Measurements from ENCODE around the gene APOB. TPM values are rescaled to one million over a fixed set of nuclear protein-coding genes. Genes with fewer than 3 reads are reported as not detected.

The APOB gene
- total RNA-seq, 3 donors from 2014 or later (not counting 1 experiment from before 2014, with no cell fraction given): not detected

- H3K27me3 ChIP-seq (ENCODE audit: control insufficient read depth, insufficient read depth, low read length): no peaks in the 10 kb centered on the region
- TF ChIP-seq, protein P1, sequence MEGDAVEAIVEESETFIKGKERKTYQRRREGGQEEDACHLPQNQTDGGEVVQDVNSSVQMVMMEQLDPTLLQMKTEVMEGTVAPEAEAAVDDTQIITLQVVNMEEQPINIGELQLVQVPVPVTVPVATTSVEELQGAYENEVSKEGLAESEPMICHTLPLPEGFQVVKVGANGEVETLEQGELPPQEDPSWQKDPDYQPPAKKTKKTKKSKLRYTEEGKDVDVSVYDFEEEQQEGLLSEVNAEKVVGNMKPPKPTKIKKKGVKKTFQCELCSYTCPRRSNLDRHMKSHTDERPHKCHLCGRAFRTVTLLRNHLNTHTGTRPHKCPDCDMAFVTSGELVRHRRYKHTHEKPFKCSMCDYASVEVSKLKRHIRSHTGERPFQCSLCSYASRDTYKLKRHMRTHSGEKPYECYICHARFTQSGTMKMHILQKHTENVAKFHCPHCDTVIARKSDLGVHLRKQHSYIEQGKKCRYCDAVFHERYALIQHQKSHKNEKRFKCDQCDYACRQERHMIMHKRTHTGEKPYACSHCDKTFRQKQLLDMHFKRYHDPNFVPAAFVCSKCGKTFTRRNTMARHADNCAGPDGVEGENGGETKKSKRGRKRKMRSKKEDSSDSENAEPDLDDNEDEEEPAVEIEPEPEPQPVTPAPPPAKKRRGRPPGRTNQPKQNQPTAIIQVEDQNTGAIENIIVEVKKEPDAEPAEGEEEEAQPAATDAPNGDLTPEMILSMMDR (IDR thresholded peaks at IDR 0.05): no peak
- intact Hi-C loops (cut with micrococcal nuclease): no loop called here
- no peaks in the 10 kb centered on the region for H3K36me3 Mint-ChIP-seq
- H3K4me1 Mint-ChIP-seq: no peaks in the 10 kb centered on the region
- no peaks in the 10 kb centered on the region for H3K9me3 ChIP-seq (ENCODE audit: control insufficient read depth, insufficient read depth, low read length)
- no peaks in the 10 kb centered on the region for H3K36me3 ChIP-seq (ENCODE audit: control insufficient read depth, insufficient read depth, low read length)
- no peak for DNase-seq
- no peak overlapping the region for H3K27ac ChIP-seq (ENCODE audit: low read length)
- no peak overlapping the region for H3K4me3 ChIP-seq (ENCODE audit: low read length)
- WGBS (ENCODE audit: insufficient coverage): 86% methylated on average over 5 of the region's 5 CpGs
- no peak overlapping the region for H3K4me3 Mint-ChIP-seq
- no peaks in the 10 kb centered on the region for H3K9me3 Mint-ChIP-seq
- H3K27me3 Mint-ChIP-seq (ENCODE audit: low read depth in 2 of 2): peaks cover 0 to 8% of the 10 kb centered on the region in 2 donors
- H3K27ac Mint-ChIP-seq: no peak overlapping the region
- no peak for ATAC-seq
- H3K4me1 ChIP-seq (ENCODE audit: control insufficient read depth, insufficient read depth, low read length): no peaks in the 10 kb centered on the region
These were observed 19.7 kb downstream of the APOB start for GRCh38 chr2:21024198-21024597.

DNA sequence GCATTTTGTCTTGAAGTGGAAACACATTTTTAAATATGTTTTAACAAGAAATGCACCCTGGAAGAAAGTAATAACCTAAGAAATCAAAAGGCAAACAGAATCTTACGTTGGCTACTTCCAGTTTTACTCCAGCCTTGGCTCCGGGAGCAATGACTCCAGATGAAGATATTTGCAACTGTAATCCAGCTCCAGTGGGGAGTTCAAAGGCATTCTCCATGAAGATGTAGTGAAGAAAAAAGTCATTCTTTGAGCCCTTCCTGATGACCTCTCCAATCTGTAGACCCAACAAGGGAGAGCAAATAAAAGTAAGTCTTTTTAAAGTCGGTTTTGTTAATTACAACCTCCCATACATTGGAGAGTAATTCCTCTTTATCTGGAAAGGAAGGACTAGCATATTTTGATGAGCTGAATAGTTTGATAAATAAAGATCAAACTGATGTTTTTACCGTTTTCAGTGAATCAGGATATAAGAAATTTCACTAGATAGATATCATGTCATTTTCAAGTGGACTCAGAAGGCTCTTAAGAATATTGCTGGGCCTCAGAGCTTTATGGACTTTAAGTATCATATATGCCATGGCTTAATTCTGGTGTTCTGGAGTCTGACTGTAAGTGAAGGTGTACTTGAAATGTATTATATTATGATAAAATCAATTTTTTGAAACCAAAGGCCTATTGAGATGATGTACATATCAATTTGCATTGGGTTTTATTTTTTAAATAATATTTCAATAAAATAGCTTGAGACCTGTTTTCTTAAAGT, 20.3 kb downstream of the APOB start:
- H3K9me3 ChIP-seq (ENCODE audit: control insufficient read depth, insufficient read depth, low read length): no peaks in the 10 kb centered on the region
- no peaks in the 10 kb centered on the region for H3K36me3 ChIP-seq (ENCODE audit: control insufficient read depth, insufficient read depth, low read length)
- DNase-seq: no peak
- ATAC-seq: no peak
- H3K27me3 ChIP-seq (ENCODE audit: control insufficient read depth, insufficient read depth, low read length): no peaks in the 10 kb centered on the region
- intact Hi-C loops (cut with micrococcal nuclease): no loop called here
- H3K9me3 Mint-ChIP-seq: no peaks in the 10 kb centered on the region
- no peaks in the 10 kb centered on the region for H3K4me1 ChIP-seq (ENCODE audit: control insufficient read depth, insufficient read depth, low read length)
- no peak overlapping the region for H3K27ac Mint-ChIP-seq
- TF ChIP-seq, protein P1 (IDR thresholded peaks at IDR 0.05): no peak
- peaks cover under 1 to 5% of the 10 kb centered on the region in 2 donors for H3K27me3 Mint-ChIP-seq (ENCODE audit: low read depth in 2 of 2)
- H3K4me1 Mint-ChIP-seq: no peaks in the 10 kb centered on the region
- H3K4me3 ChIP-seq (ENCODE audit: low read length): no peak overlapping the region
- 87% methylated on average over 3 of the region's 4 CpGs for WGBS (ENCODE audit: insufficient coverage)
- H3K4me3 Mint-ChIP-seq: no peak overlapping the region
- no peaks in the 10 kb centered on the region for H3K36me3 Mint-ChIP-seq
- no peak overlapping the region for H3K27ac ChIP-seq (ENCODE audit: low read length)

- Histone ChIP-seq H3K27me3 (ENCODE audit: control insufficient read depth, insufficient read depth, low read length) (no peaks in the 10 kb centered on the region), H3K9me3 (ENCODE audit: control insufficient read depth, insufficient read depth, low read length) (no peaks in the 10 kb centered on the region), H3K27ac (ENCODE audit: low read length) (no peak overlapping the region), H3K4me3 (ENCODE audit: low read length) (no peak overlapping the region), H3K36me3 (ENCODE audit: control insufficient read depth, insufficient read depth, low read length) (no peaks in the 10 kb centered on the region), H3K4me1 (ENCODE audit: control insufficient read depth, insufficient read depth, low read length) (no peaks in the 10 kb centered on the region)
- DNase-seq: no peak
- H3K4me3 Mint-ChIP-seq: no peak overlapping the region
- no peak for ATAC-seq
- 86% methylated on average over 7 of the region's 8 CpGs for WGBS (ENCODE audit: insufficient coverage)
- no peaks in the 10 kb centered on the region for H3K4me1 Mint-ChIP-seq
- intact Hi-C loops (cut with micrococcal nuclease): no loop called here
- no peak overlapping the region for H3K27ac Mint-ChIP-seq
- TF ChIP-seq, protein P1 (IDR thresholded peaks at IDR 0.05): no peak
- H3K27me3 Mint-ChIP-seq (ENCODE audit: low read depth in 2 of 2): peaks cover 0 to 4% of the 10 kb centered on the region in 2 donors
- no peaks in the 10 kb centered on the region for H3K9me3 Mint-ChIP-seq
- H3K36me3 Mint-ChIP-seq: no peaks in the 10 kb centered on the region
These were observed 21.0 kb downstream of the APOB start for GRCh38 chr2:21022792-21023367.
